ENCODE measurements around the gene CNPY4.
"Not testable (repeated sequence)": the region's sequence is repeated elsewhere in the genome, so short reads cannot be mapped to it uniquely, and the experiment has no call there.

The CNPY4 gene

DNA sequence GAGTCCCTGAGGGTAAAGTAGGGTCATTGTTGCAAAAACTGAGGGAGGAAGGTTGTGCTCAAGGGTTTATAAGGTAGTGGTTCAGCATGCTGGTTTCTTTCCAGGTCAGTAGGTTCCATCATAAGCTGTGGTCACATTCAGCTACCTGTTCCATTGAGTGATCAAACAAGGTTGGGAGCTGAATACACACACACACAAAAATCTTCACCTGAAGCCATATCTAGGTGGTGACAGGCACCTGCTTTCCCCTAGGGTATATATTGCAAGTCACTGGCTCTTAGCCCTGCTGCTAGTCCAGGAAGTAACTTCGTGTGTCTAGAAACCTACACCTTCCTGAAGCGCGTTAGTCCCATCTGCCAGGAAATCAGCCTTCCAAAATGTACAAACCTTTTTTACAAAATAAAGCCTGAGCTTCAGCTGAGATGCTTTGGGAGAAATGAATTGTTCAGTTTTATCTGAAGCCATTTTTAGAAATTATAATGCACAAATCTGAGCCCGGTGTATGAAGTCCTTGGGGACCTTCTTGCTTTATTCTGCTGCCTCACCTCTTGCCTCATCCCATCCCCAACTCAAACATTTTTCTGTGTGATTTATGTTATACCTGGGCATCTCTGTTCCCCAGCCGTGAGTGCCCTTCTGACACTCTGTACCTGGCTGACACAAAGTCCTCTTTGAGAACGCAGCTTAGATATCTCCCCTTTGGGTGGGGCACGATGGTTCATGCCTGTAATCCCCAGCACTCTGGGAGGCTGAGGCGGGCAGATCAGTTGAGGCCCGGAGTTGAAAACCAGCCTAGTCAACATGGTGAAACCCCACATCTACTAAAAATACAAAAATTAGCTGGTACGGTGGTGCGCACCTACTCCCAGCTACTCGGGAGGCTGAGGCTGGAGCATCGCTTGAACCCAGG, 18.7 kb downstream of the CNPY4 start:
- no peak overlapping the region for H3K4me3 ChIP-seq (ENCODE audit: low read length)
- H3K27me3 ChIP-seq (ENCODE audit: control insufficient read depth, insufficient read depth, low read length), result no peaks in the 10 kb centered on the region
- H3K27ac ChIP-seq (ENCODE audit: low read length), result no peak overlapping the region

DNA sequence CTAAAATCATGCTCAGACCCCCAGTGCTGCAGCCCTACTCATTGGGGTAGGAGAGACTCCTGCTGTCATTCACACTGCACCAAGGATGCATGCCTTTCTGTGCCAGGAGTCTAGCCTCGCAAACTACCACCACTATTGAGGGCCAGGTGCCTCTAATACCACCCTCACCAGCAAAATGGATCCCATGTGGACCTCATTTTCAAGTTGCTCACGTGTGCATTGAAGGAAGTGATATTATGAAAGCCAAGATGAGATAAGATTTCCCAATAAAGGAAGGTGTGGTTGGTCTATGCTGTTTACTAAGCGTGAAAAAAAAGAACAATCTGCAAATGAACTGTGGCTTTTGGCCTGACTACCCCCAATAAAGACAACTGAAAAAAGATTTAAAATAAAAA, 22.1 kb downstream of the CNPY4 start:
- no peaks in the 10 kb centered on the region for H3K27me3 ChIP-seq (ENCODE audit: control insufficient read depth, insufficient read depth, low read length)
- no peak overlapping the region for H3K9ac ChIP-seq (ENCODE audit: low read length)
- no peak overlapping the region for H3K4me3 ChIP-seq (ENCODE audit: low read length)
- H3K36me3 ChIP-seq (ENCODE audit: control insufficient read depth, low read depth, low read length), result no peaks in the 10 kb centered on the region
- no peaks in the 10 kb centered on the region for H3K4me1 ChIP-seq (ENCODE audit: control insufficient read depth, low read depth, low read length)
- H3K9me3 ChIP-seq (ENCODE audit: control insufficient read depth, low read depth, low read length), result no peaks in the 10 kb centered on the region
- no peak overlapping the region for H3K27ac ChIP-seq (ENCODE audit: low read length)

More for the DNA sequence above, 18.7 kb downstream of the CNPY4 start:
- Histone ChIP-seq H3K9ac (ENCODE audit: low read length) (no peak overlapping the region), H3K36me3 (ENCODE audit: control insufficient read depth, low read depth, low read length) (no peaks in the 10 kb centered on the region), H3K9me3 (ENCODE audit: control insufficient read depth, low read depth, low read length) (no peaks in the 10 kb centered on the region), H3K4me1 (ENCODE audit: control insufficient read depth, low read depth, low read length) (no peaks in the 10 kb centered on the region)

DNA sequence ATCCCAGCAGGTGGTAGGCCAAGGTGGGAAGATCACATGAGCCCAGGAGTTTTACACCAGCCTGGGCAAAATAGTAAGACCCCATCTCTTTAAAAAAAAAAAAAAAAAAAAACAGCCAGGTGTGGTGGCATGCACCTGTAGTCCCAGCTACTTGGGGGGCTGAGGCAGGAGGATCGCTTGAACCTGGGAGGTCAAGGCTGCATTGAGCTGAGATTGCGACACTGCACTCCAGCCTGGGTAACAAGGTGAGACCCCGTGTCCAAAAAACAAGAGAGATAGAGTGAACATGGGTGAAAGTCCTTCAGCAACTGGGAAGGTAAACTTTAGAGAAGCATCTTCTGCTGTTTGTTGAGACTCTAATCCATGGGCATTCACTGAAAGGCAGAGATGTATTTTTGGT, 23.0 kb downstream of the CNPY4 start:
- Histone ChIP-seq H3K27me3 (ENCODE audit: control insufficient read depth, insufficient read depth, low read length) (no peaks in the 10 kb centered on the region), H3K9me3 (ENCODE audit: control insufficient read depth, low read depth, low read length) (no peaks in the 10 kb centered on the region), H3K27ac (ENCODE audit: low read length) (no peak overlapping the region), H3K36me3 (ENCODE audit: control insufficient read depth, low read depth, low read length) (no peaks in the 10 kb centered on the region), H3K4me1 (ENCODE audit: control insufficient read depth, low read depth, low read length) (no peaks in the 10 kb centered on the region), H3K9ac (ENCODE audit: low read length) (no peak overlapping the region), H3K4me3 (ENCODE audit: low read length) (no peak overlapping the region)

DNA sequence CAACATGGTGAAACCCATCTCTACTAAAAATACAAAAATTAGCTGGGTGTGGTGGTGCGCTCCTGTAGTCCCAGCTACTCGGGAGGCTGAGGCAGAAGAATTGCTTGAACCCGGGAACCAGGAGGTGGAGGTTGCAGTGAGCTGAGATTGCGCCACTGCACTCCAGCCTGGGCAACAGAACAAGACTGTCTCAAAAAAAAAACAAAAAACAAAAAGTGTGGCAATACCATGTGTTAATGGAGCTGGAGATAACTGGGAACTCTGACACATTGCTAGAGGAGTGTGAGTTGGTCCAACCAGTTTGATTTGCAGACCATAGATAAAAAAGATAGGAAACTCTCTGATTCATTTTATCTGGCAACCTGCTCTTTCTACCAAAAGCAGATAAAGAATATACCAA, 26.9 kb downstream of the CNPY4 start:
- not testable (repeated sequence) for H3K27ac ChIP-seq (ENCODE audit: low read length); H3K27me3 ChIP-seq (ENCODE audit: control insufficient read depth, insufficient read depth, low read length); H3K4me3 ChIP-seq (ENCODE audit: low read length); H3K9me3 ChIP-seq (ENCODE audit: control insufficient read depth, low read depth, low read length); H3K9ac ChIP-seq (ENCODE audit: low read length); H3K36me3 ChIP-seq (ENCODE audit: control insufficient read depth, low read depth, low read length)
- peaks cover 10% of the 10 kb centered on the region for H3K4me1 ChIP-seq (ENCODE audit: control insufficient read depth, low read depth, low read length)

DNA sequence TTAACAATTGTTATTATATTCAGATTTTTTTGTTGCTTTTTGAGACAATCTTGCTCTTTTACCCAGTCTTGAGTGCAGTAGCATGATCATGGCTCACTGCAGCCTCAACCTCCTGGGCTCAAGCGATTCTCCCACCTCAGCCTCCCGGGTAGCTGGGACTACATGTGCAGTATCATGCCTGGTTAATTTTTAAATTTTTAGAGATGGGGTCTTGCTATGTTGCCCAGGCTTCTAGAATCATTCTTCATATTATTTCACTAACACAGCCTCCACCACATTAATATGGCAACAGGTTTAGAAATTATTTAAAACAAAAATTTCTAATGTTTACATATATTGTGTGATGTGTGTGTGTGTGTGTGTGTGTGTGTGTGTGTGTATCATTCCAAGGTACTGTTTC, 27.8 kb downstream of the CNPY4 start:
- peaks cover 10% of the 10 kb centered on the region for H3K4me1 ChIP-seq (ENCODE audit: control insufficient read depth, low read depth, low read length)

GRCh38 chr7:100148225-100148558, 28.8 kb downstream of the CNPY4 start:
- no peak overlapping the region for H3K9ac ChIP-seq (ENCODE audit: low read length)
- no peaks in the 10 kb centered on the region for H3K36me3 ChIP-seq (ENCODE audit: control insufficient read depth, low read depth, low read length)
- no peaks in the 10 kb centered on the region for H3K27me3 ChIP-seq (ENCODE audit: control insufficient read depth, insufficient read depth, low read length)
- H3K9me3 ChIP-seq (ENCODE audit: control insufficient read depth, low read depth, low read length), result no peaks in the 10 kb centered on the region
- peak overlapping the region; percentile 24 for H3K27ac ChIP-seq (ENCODE audit: low read length)
- H3K4me3 ChIP-seq (ENCODE audit: low read length), result peak overlapping the region; percentile 28
- H3K4me1 ChIP-seq (ENCODE audit: control insufficient read depth, low read depth, low read length), result peaks cover 10% of the 10 kb centered on the region

More for the DNA sequence above, 27.8 kb downstream of the CNPY4 start:
- no peak overlapping the region for H3K9ac ChIP-seq (ENCODE audit: low read length)
- H3K36me3 ChIP-seq (ENCODE audit: control insufficient read depth, low read depth, low read length), result no peaks in the 10 kb centered on the region
- no peaks in the 10 kb centered on the region for H3K9me3 ChIP-seq (ENCODE audit: control insufficient read depth, low read depth, low read length)
- H3K4me3 ChIP-seq (ENCODE audit: low read length), result no peak overlapping the region
- no peaks in the 10 kb centered on the region for H3K27me3 ChIP-seq (ENCODE audit: control insufficient read depth, insufficient read depth, low read length)
- no peak overlapping the region for H3K27ac ChIP-seq (ENCODE audit: low read length)

DNA sequence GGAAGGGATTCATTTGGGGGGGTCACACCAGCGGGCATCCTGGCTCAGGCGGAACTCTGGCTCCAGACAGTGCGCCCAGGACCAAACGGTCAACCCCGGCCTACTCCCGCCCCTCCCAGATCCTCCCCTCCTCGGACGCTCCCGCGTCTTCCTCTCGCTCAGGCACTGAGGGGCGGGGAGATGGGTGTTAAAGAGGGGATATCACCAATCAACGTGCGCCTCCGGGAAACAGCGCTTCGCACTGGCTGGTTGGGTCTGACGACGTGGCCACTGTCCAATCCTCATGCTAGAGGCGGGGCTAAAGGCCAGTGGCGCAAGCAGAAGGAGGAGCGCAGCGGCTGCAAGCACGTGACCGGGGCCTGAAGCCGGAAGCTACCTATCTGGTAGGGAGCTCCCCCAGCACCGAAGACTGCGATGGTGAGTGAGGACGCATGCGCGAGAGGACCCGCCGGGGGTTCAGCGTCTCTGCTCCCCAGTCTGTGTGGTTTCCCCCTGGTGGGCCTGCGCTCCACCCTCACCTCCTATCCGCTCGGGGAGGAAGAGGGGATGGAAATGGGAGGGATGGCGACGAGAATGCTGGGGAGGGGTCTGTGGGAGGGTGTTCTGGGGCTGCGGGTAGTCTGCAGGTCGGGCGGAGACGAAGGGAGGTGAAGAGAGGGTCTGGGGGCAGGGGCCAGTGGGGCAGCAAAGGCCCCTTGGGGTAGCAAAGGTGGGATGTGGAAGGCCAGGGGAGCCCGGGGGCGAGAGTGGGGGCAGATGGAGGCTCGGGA, 29.3 kb downstream of the CNPY4 start, which contains the start of gene LAMTOR4:
Gene LAMTOR4 (plus strand): TSS at position 360 of the 770 bp plus-strand sequence. CDS start 55 bp downstream, at position 415.
- Histone ChIP-seq H3K9me3 (ENCODE audit: control insufficient read depth, low read depth, low read length) (no peaks in the 10 kb centered on the region), H3K9ac (ENCODE audit: low read length) (peak within 1 kb of the TSS; percentile 77), H3K27me3 (ENCODE audit: control insufficient read depth, insufficient read depth, low read length) (no peaks in the 10 kb centered on the region), H3K4me3 (ENCODE audit: low read length) (peak within 1 kb of the TSS; percentile 94), H3K4me1 (ENCODE audit: control insufficient read depth, low read depth, low read length) (peaks cover 10% of the 10 kb centered on the region), H3K27ac (ENCODE audit: low read length) (peak within 1 kb of the TSS; percentile 67), H3K36me3 (ENCODE audit: control insufficient read depth, low read depth, low read length) (peaks cover 3% of the 10 kb centered on the region)

DNA sequence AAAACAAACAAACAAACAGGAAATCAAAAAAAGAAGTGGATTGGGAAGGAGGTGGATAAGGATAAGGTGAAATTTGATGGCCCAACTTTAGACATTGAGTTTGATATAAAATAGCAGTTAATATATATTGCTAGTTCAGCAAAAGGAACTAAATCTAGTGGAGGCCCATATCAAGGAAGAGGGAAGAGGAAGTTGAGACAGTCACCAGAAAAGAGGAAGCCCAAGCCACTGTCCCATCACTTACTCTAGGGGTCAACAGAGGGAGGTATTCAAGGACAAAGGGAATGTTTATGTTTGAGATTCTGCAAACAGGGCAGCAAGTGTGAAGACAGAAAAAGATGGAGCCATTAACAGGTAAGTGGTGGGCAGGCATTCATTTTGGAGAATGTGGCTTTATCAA, 33.0 kb downstream of the CNPY4 start:
- Histone ChIP-seq H3K36me3 (ENCODE audit: control insufficient read depth, low read depth, low read length) (peaks cover 24% of the 10 kb centered on the region), H3K27ac (ENCODE audit: low read length) (no peak overlapping the region), H3K4me3 (ENCODE audit: low read length) (no peak overlapping the region), H3K27me3 (ENCODE audit: control insufficient read depth, insufficient read depth, low read length) (no peaks in the 10 kb centered on the region), H3K9me3 (ENCODE audit: control insufficient read depth, low read depth, low read length) (no peaks in the 10 kb centered on the region), H3K4me1 (ENCODE audit: control insufficient read depth, low read depth, low read length) (peaks cover 11% of the 10 kb centered on the region), H3K9ac (ENCODE audit: low read length) (no peak overlapping the region)

- Histone ChIP-seq H3K4me1 (ENCODE audit: control insufficient read depth, low read depth, low read length) (peaks cover 12% of the 10 kb centered on the region), H3K9me3 (ENCODE audit: control insufficient read depth, low read depth, low read length) (no peaks in the 10 kb centered on the region), H3K4me3 (ENCODE audit: low read length) (no peak overlapping the region), H3K27me3 (ENCODE audit: control insufficient read depth, insufficient read depth, low read length) (no peaks in the 10 kb centered on the region), H3K9ac (ENCODE audit: low read length) (no peak overlapping the region), H3K36me3 (ENCODE audit: control insufficient read depth, low read depth, low read length) (peaks cover 24% of the 10 kb centered on the region), H3K27ac (ENCODE audit: low read length) (no peak overlapping the region)
Measured at GRCh38 chr7:100152937-100153666, 33.7 kb downstream of the CNPY4 start.

- no peak overlapping the region for H3K27ac ChIP-seq (ENCODE audit: low read length)
- H3K4me3 ChIP-seq (ENCODE audit: low read length), result no peak overlapping the region
- peaks cover 24% of the 10 kb centered on the region for H3K36me3 ChIP-seq (ENCODE audit: control insufficient read depth, low read depth, low read length)
- H3K9me3 ChIP-seq (ENCODE audit: control insufficient read depth, low read depth, low read length), result no peaks in the 10 kb centered on the region
- no peaks in the 10 kb centered on the region for H3K27me3 ChIP-seq (ENCODE audit: control insufficient read depth, insufficient read depth, low read length)
- H3K9ac ChIP-seq (ENCODE audit: low read length), result no peak overlapping the region
- H3K4me1 ChIP-seq (ENCODE audit: control insufficient read depth, low read depth, low read length), result peaks cover 10% of the 10 kb centered on the region
Measured at GRCh38 chr7:100153708-100154535, 34.5 kb downstream of the CNPY4 start.

All from iPS-18a (cell line).